Measurements from ENCODE around the gene RNASET2. TPM values are rescaled to one million over a fixed set of nuclear protein-coding genes. Genes with fewer than 3 reads are reported as not detected.
A peak's percentile ranks its signal among the peaks of the same experiment; 100 is the strongest.

Gene RNASET2
- total and polyA plus RNA-seq, 2 of the 13 experiments (the other 11 are each of a cell fraction or from before 2014, with no cell fraction given): 44.6 to 597 TPM

DNA sequence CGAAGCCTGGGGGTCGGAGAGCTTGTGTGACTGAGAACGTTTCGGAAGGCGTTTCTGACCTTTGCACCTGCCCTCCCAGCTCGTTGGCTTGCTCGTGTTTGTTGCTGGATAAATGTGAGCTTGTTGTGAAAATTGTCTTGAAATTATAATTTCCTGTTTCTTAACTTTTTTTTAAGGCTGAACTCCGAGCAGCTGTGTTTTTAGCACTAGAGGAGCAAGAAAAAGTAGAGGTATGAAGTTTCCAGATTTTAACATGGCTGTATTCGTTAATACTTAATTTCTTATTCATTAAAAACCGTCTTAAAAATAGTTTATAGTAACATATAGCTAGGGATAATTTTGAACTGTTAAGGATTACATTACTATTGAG lies 43.5 kb upstream of the RNASET2 start (continued):
- TF ChIP-seq, protein P1, sequence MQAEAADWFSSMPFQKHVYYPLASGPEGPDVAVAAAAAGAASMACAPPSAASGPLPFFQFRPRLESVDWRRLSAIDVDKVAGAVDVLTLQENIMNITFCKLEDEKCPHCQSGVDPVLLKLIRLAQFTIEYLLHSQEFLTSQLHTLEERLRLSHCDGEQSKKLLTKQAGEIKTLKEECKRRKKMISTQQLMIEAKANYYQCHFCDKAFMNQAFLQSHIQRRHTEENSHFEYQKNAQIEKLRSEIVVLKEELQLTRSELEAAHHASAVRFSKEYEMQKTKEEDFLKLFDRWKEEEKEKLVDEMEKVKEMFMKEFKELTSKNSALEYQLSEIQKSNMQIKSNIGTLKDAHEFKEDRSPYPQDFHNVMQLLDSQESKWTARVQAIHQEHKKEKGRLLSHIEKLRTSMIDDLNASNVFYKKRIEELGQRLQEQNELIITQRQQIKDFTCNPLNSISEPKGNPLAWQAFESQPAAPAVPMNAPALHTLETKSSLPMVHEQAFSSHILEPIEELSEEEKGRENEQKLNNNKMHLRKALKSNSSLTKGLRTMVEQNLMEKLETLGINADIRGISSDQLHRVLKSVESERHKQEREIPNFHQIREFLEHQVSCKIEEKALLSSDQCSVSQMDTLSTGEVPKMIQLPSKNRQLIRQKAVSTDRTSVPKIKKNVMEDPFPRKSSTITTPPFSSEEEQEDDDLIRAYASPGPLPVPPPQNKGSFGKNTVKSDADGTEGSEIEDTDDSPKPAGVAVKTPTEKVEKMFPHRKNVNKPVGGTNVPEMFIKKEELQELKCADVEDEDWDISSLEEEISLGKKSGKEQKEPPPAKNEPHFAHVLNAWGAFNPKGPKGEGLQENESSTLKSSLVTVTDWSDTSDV (CRISPR knock-in tag; IDR thresholded peaks at IDR 0.05): no peak
- TF ChIP-seq MAX (IDR thresholded peaks at IDR 0.05) (peak; percentile 59; the same call in 1 of the 2 replicates), ZFP62 (CRISPR knock-in tag; IDR thresholded peaks at IDR 0.05) (no peak), ZNF773 (CRISPR knock-in tag; IDR thresholded peaks at IDR 0.05; ENCODE audit: borderline replicate concordance) (no peak), ZNF629 (CRISPR knock-in tag; conservative IDR thresholded peaks at IDR 0.05) (peak; percentile 25; the same call in 1 of the 2 replicates), NR2F1 (CRISPR knock-in tag; IDR thresholded peaks at IDR 0.05) (0 out of 4 replicates have a peak, but pooled peaks of 1 of the 2 experiments have one; percentile 20), ZSCAN5A (CRISPR knock-in tag; IDR thresholded peaks at IDR 0.05; ENCODE audit: borderline replicate concordance) (peak; percentile 0; the same call in 1 of the 2 replicates), ZNF558 (CRISPR knock-in tag; IDR thresholded peaks at IDR 0.05; ENCODE audit: borderline replicate concordance) (0 out of 2 replicates have a peak, but pooled peaks have one; percentile 5), FOXJ3 (CRISPR knock-in tag; IDR thresholded peaks at IDR 0.05; ENCODE audit: borderline replicate concordance) (peak; percentile 49; the same call in 1 of the 2 replicates), BCL6 (CRISPR knock-in tag; IDR thresholded peaks at IDR 0.05) (0 out of 2 replicates have a peak, but pooled peaks have one; percentile 17), ZNF292 (CRISPR knock-in tag; IDR thresholded peaks at IDR 0.05; ENCODE audit: borderline replicate concordance, low read depth) (0 out of 2 replicates have a peak, but pooled peaks have one; percentile 25), KDM5A (IDR thresholded peaks at IDR 0.05; ENCODE audit: borderline replicate concordance, low read length) (peak; percentile 60; the same call in 1 of the 2 replicates), EHMT2 (IDR thresholded peaks at IDR 0.05; ENCODE audit: borderline replicate concordance, low read depth, low read length) (no peak), ZNF280D (CRISPR knock-in tag; IDR thresholded peaks at IDR 0.05) (no peak)
- TF ChIP-seq, protein P2, sequence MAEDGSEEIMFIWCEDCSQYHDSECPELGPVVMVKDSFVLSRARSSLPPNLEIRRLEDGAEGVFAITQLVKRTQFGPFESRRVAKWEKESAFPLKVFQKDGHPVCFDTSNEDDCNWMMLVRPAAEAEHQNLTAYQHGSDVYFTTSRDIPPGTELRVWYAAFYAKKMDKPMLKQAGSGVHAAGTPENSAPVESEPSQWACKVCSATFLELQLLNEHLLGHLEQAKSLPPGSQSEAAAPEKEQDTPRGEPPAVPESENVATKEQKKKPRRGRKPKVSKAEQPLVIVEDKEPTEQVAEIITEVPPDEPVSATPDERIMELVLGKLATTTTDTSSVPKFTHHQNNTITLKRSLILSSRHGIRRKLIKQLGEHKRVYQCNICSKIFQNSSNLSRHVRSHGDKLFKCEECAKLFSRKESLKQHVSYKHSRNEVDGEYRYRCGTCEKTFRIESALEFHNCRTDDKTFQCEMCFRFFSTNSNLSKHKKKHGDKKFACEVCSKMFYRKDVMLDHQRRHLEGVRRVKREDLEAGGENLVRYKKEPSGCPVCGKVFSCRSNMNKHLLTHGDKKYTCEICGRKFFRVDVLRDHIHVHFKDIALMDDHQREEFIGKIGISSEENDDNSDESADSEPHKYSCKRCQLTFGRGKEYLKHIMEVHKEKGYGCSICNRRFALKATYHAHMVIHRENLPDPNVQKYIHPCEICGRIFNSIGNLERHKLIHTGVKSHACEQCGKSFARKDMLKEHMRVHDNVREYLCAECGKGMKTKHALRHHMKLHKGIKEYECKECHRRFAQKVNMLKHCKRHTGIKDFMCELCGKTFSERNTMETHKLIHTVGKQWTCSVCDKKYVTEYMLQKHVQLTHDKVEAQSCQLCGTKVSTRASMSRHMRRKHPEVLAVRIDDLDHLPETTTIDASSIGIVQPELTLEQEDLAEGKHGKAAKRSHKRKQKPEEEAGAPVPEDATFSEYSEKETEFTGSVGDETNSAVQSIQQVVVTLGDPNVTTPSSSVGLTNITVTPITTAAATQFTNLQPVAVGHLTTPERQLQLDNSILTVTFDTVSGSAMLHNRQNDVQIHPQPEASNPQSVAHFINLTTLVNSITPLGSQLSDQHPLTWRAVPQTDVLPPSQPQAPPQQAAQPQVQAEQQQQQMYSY (CRISPR knock-in tag; IDR thresholded peaks at IDR 0.05): peak; percentile 2; the same call in 1 of the 2 replicates
- TF ChIP-seq, protein P3, sequence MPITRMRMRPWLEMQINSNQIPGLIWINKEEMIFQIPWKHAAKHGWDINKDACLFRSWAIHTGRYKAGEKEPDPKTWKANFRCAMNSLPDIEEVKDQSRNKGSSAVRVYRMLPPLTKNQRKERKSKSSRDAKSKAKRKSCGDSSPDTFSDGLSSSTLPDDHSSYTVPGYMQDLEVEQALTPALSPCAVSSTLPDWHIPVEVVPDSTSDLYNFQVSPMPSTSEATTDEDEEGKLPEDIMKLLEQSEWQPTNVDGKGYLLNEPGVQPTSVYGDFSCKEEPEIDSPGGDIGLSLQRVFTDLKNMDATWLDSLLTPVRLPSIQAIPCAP (CRISPR knock-in tag; IDR thresholded peaks at IDR 0.05; ENCODE audit: low read depth): no peak

Measured in HepG2 (cell line).